Stomach smooth muscle (tissue), 2 donors: ENCODE data around the gene CASP4.
A peak's percentile ranks its signal among the peaks of the same experiment; 100 is the strongest.

Source experiments
- H3K27ac ChIP-seq: one replicate; pipeline ENCODE4 v1.7.0; 2013; ENCODE audit warnings: mild to moderate bottlenecking, low read length, inconsistent platforms
- H3K27me3 ChIP-seq, 2 donors: one replicate each; pipeline ENCODE4 v1.7.0; 2013; ENCODE audit warnings: low read length in 2 of 2; ENCODE audit not compliant: insufficient read depth in 2 of 2, control insufficient read depth in 1 of 2
- H3K36me3 ChIP-seq, 2 donors: one replicate each; pipeline ENCODE4 v1.7.0; 2013; ENCODE audit warnings: low read length in 2 of 2; ENCODE audit not compliant: control insufficient read depth in 2 of 2, insufficient read depth in 2 of 2
- H3K4me1 ChIP-seq: one replicate; pipeline ENCODE4 v1.7.0; 2013; ENCODE audit warnings: low read length; ENCODE audit not compliant: control insufficient read depth, insufficient read depth
- H3K4me3 ChIP-seq, 2 donors: one replicate each; pipeline ENCODE4 v1.7.0; 2013; ENCODE audit warnings: low read length in 2 of 2
- H3K9ac ChIP-seq, 2 donors: one replicate each; pipeline ENCODE4 v1.7.0; 2013; ENCODE audit warnings: low read length in 2 of 2, mild to moderate bottlenecking in 1 of 2
- H3K9me3 ChIP-seq, 2 donors: one replicate each; pipeline ENCODE4 v1.7.0; 2013; ENCODE audit warnings: low read length in 2 of 2; ENCODE audit not compliant: control insufficient read depth in 2 of 2
- donor health status: healthy.
- donor health status: Pancreatic carcinoma.

Gene CASP4

GRCh38 chr11:104968355-104968855 is at the start of gene CASP4:
CASP4 (minus strand) TSS chr11:104968574; CDS start chr11:104968525, 49 bp downstream.
- H3K9me3 ChIP-seq: no peaks in the 10 kb centered on the region
- peak within 1 kb of the TSS; percentile 65 to 80 for H3K4me3 ChIP-seq
- H3K4me1 ChIP-seq: no peaks in the 10 kb centered on the region
- H3K9ac ChIP-seq: peak within 1 kb of the TSS; percentile 66 to 84
- no peaks in the 10 kb centered on the region for H3K27me3 ChIP-seq
- H3K27ac ChIP-seq: peak within 1 kb of the TSS; percentile 59
- H3K36me3 ChIP-seq: no peaks in the 10 kb centered on the region

- no peaks in the 10 kb centered on the region for H3K9me3 ChIP-seq
Observed at GRCh38 chr11:105007463-105007862, 39.1 kb upstream of the CASP4 start.

GRCh38 chr11:105005451-105005845 is 37.1 kb upstream of the CASP4 start:
- no peaks in the 10 kb centered on the region for H3K27me3 ChIP-seq
- no peak overlapping the region for H3K4me3 ChIP-seq
- no peaks in the 10 kb centered on the region for H3K4me1 ChIP-seq
- H3K9me3 ChIP-seq: no peaks in the 10 kb centered on the region
- H3K27ac ChIP-seq: no peak overlapping the region
- no peak overlapping the region for H3K9ac ChIP-seq
- H3K36me3 ChIP-seq: no peaks in the 10 kb centered on the region

More at GRCh38 chr11:105007463-105007862, 39.1 kb upstream of the CASP4 start:
- no peak overlapping the region for H3K27ac ChIP-seq
- H3K36me3 ChIP-seq: no peaks in the 10 kb centered on the region
- no peak overlapping the region for H3K4me3 ChIP-seq
- no peak overlapping the region for H3K9ac ChIP-seq
- no peaks in the 10 kb centered on the region for H3K4me1 ChIP-seq
- H3K27me3 ChIP-seq: no peaks in the 10 kb centered on the region

GRCh38 chr11:105004021-105004420 is 35.6 kb upstream of the CASP4 start:
- no peak overlapping the region for H3K9ac ChIP-seq
- H3K27ac ChIP-seq: no peak overlapping the region
- no peaks in the 10 kb centered on the region for H3K4me1 ChIP-seq
- no peak overlapping the region for H3K4me3 ChIP-seq
- no peaks in the 10 kb centered on the region for H3K36me3 ChIP-seq
- no peaks in the 10 kb centered on the region for H3K27me3 ChIP-seq
- no peaks in the 10 kb centered on the region for H3K9me3 ChIP-seq

GRCh38 chr11:105003151-105003550 is 34.8 kb upstream of the CASP4 start:
- no peaks in the 10 kb centered on the region for H3K4me1 ChIP-seq
- no peaks in the 10 kb centered on the region for H3K9me3 ChIP-seq
- H3K27ac ChIP-seq: no peak overlapping the region
- H3K9ac ChIP-seq: no peak overlapping the region
- H3K4me3 ChIP-seq: no peak overlapping the region
- no peaks in the 10 kb centered on the region for H3K36me3 ChIP-seq
- no peaks in the 10 kb centered on the region for H3K27me3 ChIP-seq

GRCh38 chr11:105000797-105001196 is 32.4 kb upstream of the CASP4 start:
- Histone ChIP-seq H3K27me3 (no peaks in the 10 kb centered on the region), H3K4me1 (no peaks in the 10 kb centered on the region), H3K36me3 (no peaks in the 10 kb centered on the region), H3K4me3 (no peak overlapping the region), H3K9ac (no peak overlapping the region), H3K27ac (no peak overlapping the region), H3K9me3 (no peaks in the 10 kb centered on the region)

- no peaks in the 10 kb centered on the region for H3K36me3 ChIP-seq
- H3K27ac ChIP-seq: no peak overlapping the region
- H3K27me3 ChIP-seq: no peaks in the 10 kb centered on the region
- H3K9ac ChIP-seq: no peak overlapping the region
- H3K4me3 ChIP-seq: no peak overlapping the region
- H3K9me3 ChIP-seq: no peaks in the 10 kb centered on the region
- H3K4me1 ChIP-seq: no peaks in the 10 kb centered on the region
Observed at GRCh38 chr11:105000167-105000566, 31.8 kb upstream of the CASP4 start.

- Histone ChIP-seq H3K27me3 (no peaks in the 10 kb centered on the region), H3K27ac (no peak overlapping the region), H3K9me3 (no peaks in the 10 kb centered on the region), H3K4me1 (no peaks in the 10 kb centered on the region), H3K36me3 (no peaks in the 10 kb centered on the region), H3K4me3 (no peak overlapping the region), H3K9ac (no peak overlapping the region)
Observed at GRCh38 chr11:104999721-105000120, 31.3 kb upstream of the CASP4 start.

- H3K36me3 ChIP-seq: no peaks in the 10 kb centered on the region
- H3K4me3 ChIP-seq: no peak overlapping the region
- H3K4me1 ChIP-seq: no peaks in the 10 kb centered on the region
- H3K27ac ChIP-seq: no peak overlapping the region
- no peak overlapping the region for H3K9ac ChIP-seq
- H3K9me3 ChIP-seq: no peaks in the 10 kb centered on the region
- no peaks in the 10 kb centered on the region for H3K27me3 ChIP-seq
Observed at GRCh38 chr11:104997288-104997687, 28.9 kb upstream of the CASP4 start.

GRCh38 chr11:104995001-104995408 is 26.6 kb upstream of the CASP4 start:
- H3K27me3 ChIP-seq: no peaks in the 10 kb centered on the region
- no peaks in the 10 kb centered on the region for H3K9me3 ChIP-seq
- no peak overlapping the region for H3K27ac ChIP-seq
- H3K36me3 ChIP-seq: no peaks in the 10 kb centered on the region
- H3K9ac ChIP-seq: no peak overlapping the region
- no peaks in the 10 kb centered on the region for H3K4me1 ChIP-seq
- H3K4me3 ChIP-seq: no peak overlapping the region

- Histone ChIP-seq H3K4me1 (no peaks in the 10 kb centered on the region), H3K9ac (no peak overlapping the region), H3K4me3 (no peak overlapping the region), H3K9me3 (no peaks in the 10 kb centered on the region), H3K36me3 (no peaks in the 10 kb centered on the region), H3K27ac (no peak overlapping the region), H3K27me3 (no peaks in the 10 kb centered on the region)
Observed at GRCh38 chr11:104992781-104993180, 24.4 kb upstream of the CASP4 start.
